HG03039 (cell line): ENCODE results near the gene GALNT3.

Source experiments
- ATAC-seq: cut with Tn5 transposase; IDR thresholded peaks from one replicate; pipeline ENCODE4 v1.9.1; 2021; ENCODE audit warnings: mild to moderate bottlenecking, moderate library complexity; ENCODE audit not compliant: unreplicated experiment

Gene GALNT3

DNA sequence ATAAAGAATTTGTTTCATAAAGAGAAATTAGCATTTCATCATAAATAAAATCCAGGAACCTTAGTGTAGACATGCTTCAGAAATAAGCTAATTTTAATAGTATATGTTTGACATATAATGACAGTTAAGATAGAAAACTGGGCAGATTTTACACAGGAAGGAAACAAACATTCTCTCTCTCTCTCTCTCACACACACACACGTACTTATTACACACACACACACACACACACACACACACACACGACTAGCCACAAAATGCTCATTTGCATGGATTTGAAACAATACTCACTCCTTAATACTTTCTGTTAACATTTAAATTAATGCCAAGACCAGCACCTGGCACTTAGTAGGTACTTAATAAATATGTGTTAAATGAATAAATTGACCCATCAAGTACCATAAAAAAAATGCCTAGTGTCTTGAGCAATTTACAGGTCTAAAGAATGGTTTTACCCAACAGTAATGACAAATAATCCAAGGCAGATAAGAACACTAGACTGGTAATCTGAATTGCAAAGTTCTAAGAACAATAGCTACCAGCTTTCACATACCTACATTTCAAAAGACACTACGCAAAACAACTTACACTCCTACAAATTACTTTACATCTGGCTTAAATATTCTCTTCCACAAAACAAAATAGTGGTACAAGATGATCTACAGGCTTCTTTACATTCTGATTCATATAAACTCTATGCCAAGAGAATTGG, 2.9 kb upstream of the GALNT3 start:
- no peak for ATAC-seq

DNA sequence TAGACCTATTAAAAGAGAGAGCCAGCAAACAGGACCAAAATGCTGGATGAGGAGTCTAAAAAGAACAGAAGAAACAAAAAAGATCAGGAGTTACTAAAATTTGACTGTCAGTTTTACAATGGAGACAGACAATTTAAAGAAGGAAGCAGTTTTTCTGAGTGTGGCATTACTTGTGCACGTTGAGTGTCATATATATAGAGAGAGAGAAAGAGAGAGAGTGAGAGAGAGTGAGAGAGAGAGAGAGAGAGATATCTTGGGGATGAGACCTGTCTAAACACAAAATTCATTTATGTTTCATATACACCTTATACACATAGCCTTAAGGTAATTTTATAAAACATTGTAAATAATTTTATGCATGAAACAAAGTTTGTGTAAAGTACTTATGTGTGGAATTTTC, 2.1 kb upstream of the GALNT3 start:
- no peak for ATAC-seq

- ATAC-seq = no peak
Measured at GRCh38 chr2:165795011-165795410, 964 bp upstream of the GALNT3 start.

- ATAC-seq = peak; percentile 97
Measured at GRCh38 chr2:165794536-165794928, 485 bp upstream of the GALNT3 start.

DNA sequence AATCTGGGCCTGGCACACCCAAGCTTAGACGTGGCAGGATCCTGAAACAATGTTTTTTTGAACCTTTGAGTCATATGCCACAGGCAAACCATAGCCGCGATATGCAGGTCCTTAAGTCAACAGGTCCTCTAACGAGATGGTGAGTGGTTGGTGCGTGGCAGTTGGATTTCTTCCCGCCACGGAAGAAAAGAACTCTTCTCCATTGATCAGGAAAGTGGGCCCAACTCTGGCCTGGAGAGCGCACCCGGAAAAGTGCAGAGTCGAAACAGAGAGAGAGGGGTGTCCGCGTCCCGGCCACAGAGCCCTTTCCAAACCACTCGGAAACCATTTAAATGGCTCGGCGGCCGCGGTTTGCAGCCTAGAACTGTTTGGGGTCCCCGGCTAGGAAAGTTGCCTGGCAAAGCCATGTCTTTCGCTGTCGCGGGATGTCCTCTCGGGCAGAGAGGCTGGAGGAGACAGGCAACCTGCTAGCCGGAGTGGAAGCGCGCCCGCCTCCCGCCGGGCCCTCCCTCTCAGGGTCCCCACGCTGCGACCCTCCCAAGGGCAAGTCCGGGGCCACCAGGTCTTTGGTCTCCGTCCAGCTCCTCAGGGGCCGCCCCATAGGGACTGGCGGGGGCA, 777 bp downstream of the GALNT3 start:
- no peak for ATAC-seq

DNA sequence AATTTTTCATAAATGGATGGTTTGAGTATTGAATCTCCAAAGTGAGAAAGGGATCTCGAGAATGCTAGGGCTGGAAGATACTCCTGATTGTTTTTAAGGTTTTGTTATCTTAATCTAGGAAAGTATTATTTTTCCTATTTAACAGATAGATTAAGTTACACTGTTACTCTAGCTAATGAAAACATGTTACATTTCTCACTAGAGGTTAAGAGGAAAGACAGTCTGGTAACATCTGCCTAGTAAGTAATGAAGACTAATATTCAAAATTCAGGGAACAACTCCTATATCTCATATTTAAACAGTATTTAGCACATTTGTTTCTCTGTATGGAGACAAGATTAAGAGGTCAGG, 2.0 kb downstream of the GALNT3 start:
- ATAC-seq = no peak

DNA sequence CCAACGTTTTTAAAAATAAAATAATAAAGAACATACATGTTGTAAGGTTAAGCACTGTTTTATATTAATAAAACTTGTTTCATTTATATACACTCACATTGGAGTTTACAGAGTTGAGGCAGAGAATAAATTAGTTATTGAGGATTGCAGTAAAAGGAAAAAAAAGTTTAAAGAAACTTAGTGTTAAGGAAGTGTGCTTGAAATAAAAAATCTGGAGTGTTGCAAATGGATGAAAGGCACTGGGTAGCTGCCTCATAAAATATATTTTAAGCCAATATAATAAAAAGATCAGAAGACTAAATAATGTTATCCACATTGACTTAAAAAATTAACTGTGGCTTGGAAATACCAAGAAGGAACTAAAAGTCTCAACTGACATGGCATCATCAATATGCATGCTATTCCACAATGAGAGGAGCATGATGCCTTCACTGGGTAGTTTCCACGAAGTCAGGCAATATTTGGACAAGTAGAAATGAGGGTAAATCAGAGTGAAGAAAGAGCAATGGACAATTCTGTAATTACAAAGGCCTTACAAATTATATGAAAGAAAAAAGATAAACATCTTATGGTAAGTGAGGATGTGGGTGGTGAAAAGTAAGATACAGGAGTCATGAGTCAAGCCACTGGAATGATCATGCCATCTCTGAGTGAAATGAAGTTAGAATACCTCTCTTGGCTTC, 2.5 kb downstream of the GALNT3 start:
- no peak for ATAC-seq

DNA sequence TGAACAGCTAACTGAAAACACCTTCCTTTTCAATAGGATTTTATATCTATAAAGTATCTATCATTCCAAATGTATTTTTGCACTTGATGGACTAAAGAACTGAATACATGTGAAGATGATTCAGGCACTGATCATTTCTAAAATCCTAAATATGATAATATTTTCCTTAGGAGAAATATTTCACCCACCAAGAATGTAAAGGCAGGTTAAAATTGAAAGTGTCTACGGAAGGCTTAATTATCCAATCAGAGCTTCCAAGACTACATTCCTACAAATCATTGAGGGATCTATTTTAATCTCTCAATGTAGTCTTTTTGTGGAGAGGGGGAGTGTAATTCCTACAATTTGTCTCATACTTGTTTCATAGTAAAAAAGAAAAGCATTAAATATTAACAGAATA, 3.6 kb downstream of the GALNT3 start:
- no peak for ATAC-seq

DNA sequence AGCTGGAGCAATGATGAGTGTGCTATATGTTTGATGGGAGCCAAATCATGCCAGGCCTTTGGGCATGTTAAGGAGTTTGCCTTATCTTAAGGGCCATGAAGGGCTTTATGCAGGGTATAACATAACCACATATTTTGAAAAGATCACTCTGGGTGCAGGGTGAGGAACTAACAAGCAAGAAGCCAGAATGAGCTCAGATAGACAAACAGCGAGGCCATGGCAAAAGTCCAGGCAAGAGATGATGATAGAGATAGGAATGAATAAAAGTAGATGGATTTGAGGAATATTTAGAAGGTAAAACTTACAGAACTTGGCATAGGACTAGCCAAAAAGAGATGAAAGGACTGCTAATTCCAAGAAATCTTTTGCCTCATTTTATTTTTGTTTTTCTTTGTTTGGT, 6.7 kb downstream of the GALNT3 start:
- ATAC-seq = no peak

DNA sequence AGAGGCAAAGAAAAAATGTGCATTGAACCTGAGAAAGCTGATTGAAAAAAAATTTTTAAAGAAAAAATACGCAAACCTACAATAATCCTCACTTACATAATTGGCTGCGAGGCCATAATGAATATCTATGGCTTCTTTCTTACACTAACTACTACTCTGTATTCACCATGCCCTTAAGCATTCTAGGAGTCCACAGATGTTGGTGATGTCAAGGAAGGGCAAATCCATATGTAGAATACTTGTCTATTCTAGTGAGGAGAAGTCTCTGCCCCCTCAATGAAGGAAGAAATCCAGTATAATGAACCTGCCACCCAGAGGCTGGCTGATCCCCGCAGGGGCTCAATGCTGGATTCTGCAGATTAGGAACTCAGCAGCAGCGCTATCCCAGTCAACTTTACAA, 14.3 kb downstream of the GALNT3 start:
- ATAC-seq = no peak

DNA sequence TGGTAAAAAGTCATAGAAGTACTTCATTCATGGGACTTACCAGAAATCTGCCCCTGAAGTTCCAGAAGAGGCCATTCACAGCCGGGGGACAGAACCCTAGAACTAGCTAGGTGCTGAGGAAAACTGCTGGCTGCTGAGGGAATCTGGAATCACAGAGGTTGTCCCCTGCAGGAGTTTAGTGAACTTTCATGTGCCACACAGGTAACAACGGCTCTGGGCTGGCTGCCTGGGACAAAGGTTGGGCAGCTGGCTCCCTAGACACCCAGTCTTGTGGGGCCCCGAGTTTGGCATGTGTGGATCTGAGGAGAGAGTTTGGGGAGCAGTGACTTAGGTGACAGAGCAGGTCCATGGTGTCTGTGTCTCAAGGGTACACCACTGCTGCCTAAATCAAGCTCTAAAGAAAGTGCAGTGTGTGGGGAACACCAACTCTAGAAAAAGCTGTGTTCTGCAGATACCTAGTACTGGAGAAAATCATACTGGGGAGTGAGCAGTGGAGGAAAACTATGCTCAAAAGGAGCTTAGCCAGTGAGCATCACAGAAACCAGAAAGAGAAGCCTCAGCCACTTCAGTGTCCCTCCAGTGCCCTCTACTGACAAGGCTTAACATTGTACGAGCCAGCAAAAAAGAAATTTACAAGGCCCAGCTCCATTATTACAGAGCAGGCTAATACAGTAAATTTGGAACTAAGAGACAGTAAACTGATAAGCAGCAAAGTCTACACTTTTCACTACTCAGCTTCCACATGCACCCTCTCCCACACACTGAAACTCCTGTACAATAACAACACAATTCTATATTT, 15.2 kb downstream of the GALNT3 start:
- ATAC-seq = no peak

DNA sequence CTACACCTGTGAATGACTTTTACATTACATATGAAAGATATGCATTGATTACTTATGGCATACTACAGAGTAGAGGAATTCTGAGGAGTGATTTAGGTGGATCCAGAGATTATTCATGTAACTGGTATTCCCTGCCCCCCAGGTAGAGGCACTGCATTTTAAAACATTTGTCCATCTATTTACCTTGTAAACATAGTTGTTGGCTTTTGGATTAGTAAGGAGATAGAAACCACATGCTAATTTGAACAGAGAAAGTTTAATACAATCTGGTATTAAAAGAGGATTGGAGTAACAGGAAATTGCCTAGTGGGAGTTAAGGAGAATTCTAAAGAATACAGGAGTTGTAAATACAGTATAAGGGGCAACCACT, 15.9 kb downstream of the GALNT3 start:
- no peak for ATAC-seq

DNA sequence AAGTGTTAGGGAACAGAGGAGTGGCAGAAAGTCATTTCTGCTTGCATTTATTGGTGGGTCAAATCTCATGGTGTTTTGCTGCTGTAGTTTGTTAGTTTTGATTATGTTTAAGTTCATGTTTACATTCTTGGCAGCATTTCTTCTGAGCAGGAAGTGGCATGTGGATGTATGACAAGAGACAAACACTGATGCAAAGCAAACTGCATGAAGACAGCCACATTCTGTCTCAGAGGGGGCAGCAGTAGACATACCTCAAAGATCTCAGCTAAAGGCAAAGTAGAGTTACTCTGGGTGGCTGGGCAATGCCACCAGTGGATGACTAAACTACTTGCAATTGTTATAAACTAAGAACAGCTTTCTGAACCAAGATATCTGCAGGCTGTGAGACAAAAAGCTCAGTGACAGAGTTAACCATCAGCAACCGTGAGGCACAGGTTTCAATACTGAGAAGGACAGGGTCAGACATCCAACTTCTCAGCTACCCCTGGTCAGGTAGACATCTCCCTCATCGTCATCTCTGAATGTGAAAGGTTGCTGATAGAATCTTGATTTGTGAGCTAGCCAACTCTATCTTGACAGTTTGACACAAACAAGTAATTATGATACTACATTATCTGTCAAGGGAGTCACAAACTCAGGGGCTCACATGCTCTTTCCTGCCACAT, 16.4 kb downstream of the GALNT3 start:
- ATAC-seq = peak; percentile 60

- no peak for ATAC-seq
Measured at GRCh38 chr2:165776796-165777195, 17.3 kb downstream of the GALNT3 start.

GRCh38 chr2:165776013-165776412, 18.0 kb downstream of the GALNT3 start:
- no peak for ATAC-seq

GRCh38 chr2:165773684-165774083, 20.4 kb downstream of the GALNT3 start:
- ATAC-seq = no peak

DNA sequence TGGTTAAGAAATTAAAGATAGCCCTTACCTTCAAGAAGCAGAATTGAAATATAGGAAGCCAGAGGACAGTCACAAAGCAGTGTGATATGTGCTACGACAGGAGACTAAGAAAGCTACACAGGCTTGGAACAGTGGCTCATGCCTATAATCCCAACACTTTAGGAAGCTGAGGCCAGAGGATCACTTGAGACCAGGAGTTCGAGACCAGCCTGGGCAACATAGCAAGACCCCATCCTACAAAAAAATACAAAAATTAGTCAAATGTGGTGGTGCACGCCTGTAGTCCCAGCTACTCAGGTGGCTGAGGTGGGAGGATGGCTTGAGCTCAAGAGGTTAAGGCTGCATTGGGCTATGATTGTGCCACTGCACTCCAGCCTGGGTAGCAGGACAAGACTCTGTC, 21.9 kb downstream of the GALNT3 start:
- ATAC-seq = no peak

- no peak for ATAC-seq
Measured at GRCh38 chr2:165766326-165766927, 27.6 kb downstream of the GALNT3 start.

GRCh38 chr2:165762723-165763122, 31.3 kb downstream of the GALNT3 start:
- ATAC-seq = no peak

GRCh38 chr2:165757906-165758675, 36.0 kb downstream of the GALNT3 start:
- ATAC-seq = no peak
